ENCODE data around the gene ZBTB25.
"Not testable (repeated sequence)": the region's sequence is repeated elsewhere in the genome, so short reads cannot be mapped to it uniquely, and the experiment has no call there.

The ZBTB25 gene

GRCh38 chr14:64503434-64504309 lies at the start of gene ZBTB25:
ZBTB25 (minus strand) TSS chr14:64503838; CDS start chr14:64490533, 13,305 bp downstream.
- DNase-seq (ENCODE audit: low read depth), result peak; percentile 93

GRCh38 chr14:64550621-64551333 lies 47.1 kb upstream of the ZBTB25 start:
- DNase-seq (ENCODE audit: low read depth), result no peak

- DNase-seq (ENCODE audit: low read depth), result no peak
Observed at GRCh38 chr14:64549791-64550620, 46.4 kb upstream of the ZBTB25 start, which contains the start of gene PPP1R36. PPP1R36 (plus strand) TSS chr14:64549961; CDS start chr14:64549998, 37 bp downstream.

- no peak for DNase-seq (ENCODE audit: low read depth)
Observed at GRCh38 chr14:64549016-64549415, 45.4 kb upstream of the ZBTB25 start.

- DNase-seq (ENCODE audit: low read depth), result no peak
Observed at GRCh38 chr14:64544607-64545312, 41.1 kb upstream of the ZBTB25 start.

GRCh38 chr14:64542836-64543201 lies 39.2 kb upstream of the ZBTB25 start:
- DNase-seq (ENCODE audit: low read depth), result no peak

GRCh38 chr14:64541972-64542835 lies 38.6 kb upstream of the ZBTB25 start:
- no peak for DNase-seq (ENCODE audit: low read depth)

- no peak for DNase-seq (ENCODE audit: low read depth)
Observed at GRCh38 chr14:64541261-64541971, 37.8 kb upstream of the ZBTB25 start.

GRCh38 chr14:64540208-64541202 lies 36.9 kb upstream of the ZBTB25 start, which contains the start of gene HSPA2:
HSPA2 (plus strand) TSS chr14:64540741; CDS start chr14:64540850, 109 bp downstream.
- DNase-seq (ENCODE audit: low read depth), result peak; percentile 83

GRCh38 chr14:64536488-64537245 lies 33.0 kb upstream of the ZBTB25 start:
- no peak for DNase-seq (ENCODE audit: low read depth)

- DNase-seq (ENCODE audit: low read depth), result no peak
Observed at GRCh38 chr14:64531567-64531966, 27.9 kb upstream of the ZBTB25 start.

- DNase-seq (ENCODE audit: low read depth), result no peak
Observed at GRCh38 chr14:64525354-64525753, 21.7 kb upstream of the ZBTB25 start.

GRCh38 chr14:64522591-64523355 lies 19.1 kb upstream of the ZBTB25 start:
- no peak for DNase-seq (ENCODE audit: low read depth)

- no peak for DNase-seq (ENCODE audit: low read depth)
Observed at GRCh38 chr14:64520699-64521098, 17.1 kb upstream of the ZBTB25 start.

GRCh38 chr14:64518229-64518628 lies 14.6 kb upstream of the ZBTB25 start:
- DNase-seq (ENCODE audit: low read depth), result no peak

GRCh38 chr14:64517667-64518066 lies 14.0 kb upstream of the ZBTB25 start:
- not testable (repeated sequence) for DNase-seq (ENCODE audit: low read depth)

- DNase-seq (ENCODE audit: low read depth), result no peak
Observed at GRCh38 chr14:64516969-64517368, 13.3 kb upstream of the ZBTB25 start.

Measured in stimulated activated CD8-positive, alpha-beta memory T cell treated with anti-CD3 and anti-CD28 coated beads, Interleukin-15, amount 100 ng/mL, for 1 hour (primary cell).